Umbilical cord (tissue), 2 donors: ENCODE data around the gene PKP3. TPM values are rescaled to one million over a fixed set of nuclear protein-coding genes. Genes with fewer than 3 reads are reported as not detected.
"Not testable (repeated sequence)": the region's sequence is repeated elsewhere in the genome, so short reads cannot be mapped to it uniquely, and the experiment has no call there.

ENCODE experiments used
- DNase-seq: peaks from one replicate; pipeline ENCODE4 v3.0.0-alpha.2; 2015; ENCODE audit warnings: low spot score
- total RNA-seq: library from RNA; depleted of rRNA; stranded (reverse); fragments of >200 nt; gene quantifications from one replicate; pipeline ENCODE4 v1.2.3, GENCODE V29; 2014; ENCODE audit warnings: low replicate concordance; ENCODE audit not compliant: insufficient read depth

Gene PKP3
- total RNA-seq, 1 donor from 2014 or later = 36.6 TPM

- DNase-seq = no peak
Measured at GRCh38 chr11:377883-378500, 16.0 kb upstream of the PKP3 start.

GRCh38 chr11:379205-380094, 14.6 kb upstream of the PKP3 start:
- DNase-seq = no peak

- DNase-seq = no peak
Measured at GRCh38 chr11:380095-380480, 13.9 kb upstream of the PKP3 start.

- DNase-seq = no peak
Measured at GRCh38 chr11:380491-380890, 13.5 kb upstream of the PKP3 start.

GRCh38 chr11:380996-381395, 13.0 kb upstream of the PKP3 start:
- DNase-seq = no peak

- no peak for DNase-seq
Measured at GRCh38 chr11:381501-382072, 12.4 kb upstream of the PKP3 start.

GRCh38 chr11:382081-382629, 11.9 kb upstream of the PKP3 start:
- no peak for DNase-seq

- DNase-seq = no peak
Measured at GRCh38 chr11:383431-383830, 10.6 kb upstream of the PKP3 start.

GRCh38 chr11:384511-384910, 9.5 kb upstream of the PKP3 start:
- DNase-seq = no peak

- DNase-seq = no peak
Measured at GRCh38 chr11:385594-386351, 8.2 kb upstream of the PKP3 start.

GRCh38 chr11:386483-386882, 7.5 kb upstream of the PKP3 start:
- no peak for DNase-seq

- no peak for DNase-seq
Measured at GRCh38 chr11:387193-387793, 6.7 kb upstream of the PKP3 start.

- DNase-seq = not testable (repeated sequence)
Measured at GRCh38 chr11:389369-389768, 4.6 kb upstream of the PKP3 start.

GRCh38 chr11:390175-390574, 3.8 kb upstream of the PKP3 start:
- no peak for DNase-seq

GRCh38 chr11:391117-392017, 2.6 kb upstream of the PKP3 start:
- no peak for DNase-seq

GRCh38 chr11:392102-392777, 1.8 kb upstream of the PKP3 start:
- DNase-seq = no peak

- DNase-seq = peak; percentile 69
Measured at GRCh38 chr11:393219-394033, 583 bp upstream of the PKP3 start.

GRCh38 chr11:394858-395655, 1.0 kb downstream of the PKP3 start:
- DNase-seq = no peak
